Activated naive CD4-positive, alpha-beta T cell treated with anti-CD3 and anti-CD28 coated beads, Interleukin-2, amount 50 U/mL, for 16 hours (primary cell): ENCODE data around the gene PAM16.

ENCODE experiments used
- DNase-seq: peaks from one replicate; pipeline ENCODE4 v3.0.0-alpha.2; 2020

PAM16 gene

DNA sequence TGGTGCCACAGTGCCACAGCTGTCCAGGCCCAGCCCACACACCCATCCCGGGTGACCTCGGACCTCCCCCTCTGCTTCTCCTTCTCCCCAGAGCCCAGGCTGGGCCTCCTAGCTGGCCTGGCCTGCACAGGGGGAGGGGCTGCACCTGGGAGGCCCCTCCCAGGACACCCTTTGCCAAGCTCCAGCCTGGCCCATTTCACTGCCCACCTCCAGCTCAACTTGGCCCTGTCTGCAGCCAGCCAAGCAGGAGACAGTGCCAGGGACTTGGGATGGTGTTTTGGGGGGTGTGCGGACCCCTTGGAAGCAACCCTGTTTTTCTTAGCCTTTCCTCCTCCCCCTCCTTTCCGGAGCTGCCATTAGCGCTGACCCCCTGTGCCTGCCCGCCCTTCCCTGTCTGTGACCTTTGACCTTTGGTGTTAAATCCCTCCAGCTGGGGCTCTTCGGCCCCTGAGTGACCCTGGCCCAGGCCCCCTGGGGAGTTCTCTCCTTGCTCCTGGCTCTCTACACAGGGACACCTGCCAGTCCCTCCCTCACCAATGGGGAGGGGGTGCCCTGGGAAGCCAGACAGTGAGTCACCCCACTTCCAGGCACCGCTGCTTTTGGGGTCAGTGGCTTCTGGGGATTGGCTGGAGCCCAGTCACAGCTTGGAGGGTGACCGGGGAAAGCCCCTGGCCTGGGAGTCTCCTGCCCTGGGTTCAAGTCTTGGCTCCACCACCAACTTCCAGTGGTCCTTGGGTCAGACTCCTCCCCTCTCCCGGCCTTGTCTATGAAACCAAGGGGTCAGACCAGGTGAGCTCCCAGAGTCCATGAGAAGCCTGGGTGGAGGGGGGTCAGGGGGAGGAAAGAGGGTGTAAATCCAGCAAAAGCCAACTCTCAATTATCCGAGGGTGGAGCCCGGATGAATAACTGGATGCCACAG lies 33.3 kb downstream of the PAM16 start:
- DNase-seq = no peak

DNA sequence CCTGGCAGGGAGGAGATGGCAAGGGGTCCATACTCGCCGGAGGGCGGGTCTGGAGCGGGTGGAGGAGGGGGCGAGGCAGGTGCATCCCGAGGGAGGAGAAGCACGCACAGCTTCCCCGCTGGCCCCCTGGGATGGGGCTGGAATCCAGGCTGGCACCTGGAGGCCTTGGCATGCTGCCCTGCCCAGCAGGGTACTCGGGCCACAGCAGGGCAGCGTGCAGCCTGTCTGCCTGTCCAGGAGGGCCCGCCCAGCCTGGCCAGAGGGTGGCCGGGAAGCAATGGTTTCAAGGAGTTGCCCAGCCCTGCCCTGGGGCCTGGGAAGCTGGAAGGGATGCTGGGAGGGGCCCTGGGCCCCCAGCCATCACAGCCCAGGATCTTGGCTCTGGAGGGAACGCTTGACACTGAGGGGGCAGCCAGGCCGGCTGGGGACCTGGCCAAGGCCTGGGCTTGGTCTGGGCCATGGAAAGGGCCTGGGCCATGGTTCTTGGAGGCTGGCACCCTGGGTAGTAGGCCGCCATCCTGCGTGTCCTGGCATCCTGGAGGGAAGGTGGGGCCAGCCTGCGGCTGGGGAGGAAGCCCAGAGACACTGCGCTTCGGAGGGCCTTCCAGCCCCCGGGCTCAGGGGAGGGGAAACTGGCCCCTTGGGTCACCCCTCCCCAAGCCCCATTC lies 34.1 kb downstream of the PAM16 start:
- no peak for DNase-seq

GRCh38 chr16:4316108-4316863 lies 34.8 kb downstream of the PAM16 start:
- DNase-seq = no peak

DNA sequence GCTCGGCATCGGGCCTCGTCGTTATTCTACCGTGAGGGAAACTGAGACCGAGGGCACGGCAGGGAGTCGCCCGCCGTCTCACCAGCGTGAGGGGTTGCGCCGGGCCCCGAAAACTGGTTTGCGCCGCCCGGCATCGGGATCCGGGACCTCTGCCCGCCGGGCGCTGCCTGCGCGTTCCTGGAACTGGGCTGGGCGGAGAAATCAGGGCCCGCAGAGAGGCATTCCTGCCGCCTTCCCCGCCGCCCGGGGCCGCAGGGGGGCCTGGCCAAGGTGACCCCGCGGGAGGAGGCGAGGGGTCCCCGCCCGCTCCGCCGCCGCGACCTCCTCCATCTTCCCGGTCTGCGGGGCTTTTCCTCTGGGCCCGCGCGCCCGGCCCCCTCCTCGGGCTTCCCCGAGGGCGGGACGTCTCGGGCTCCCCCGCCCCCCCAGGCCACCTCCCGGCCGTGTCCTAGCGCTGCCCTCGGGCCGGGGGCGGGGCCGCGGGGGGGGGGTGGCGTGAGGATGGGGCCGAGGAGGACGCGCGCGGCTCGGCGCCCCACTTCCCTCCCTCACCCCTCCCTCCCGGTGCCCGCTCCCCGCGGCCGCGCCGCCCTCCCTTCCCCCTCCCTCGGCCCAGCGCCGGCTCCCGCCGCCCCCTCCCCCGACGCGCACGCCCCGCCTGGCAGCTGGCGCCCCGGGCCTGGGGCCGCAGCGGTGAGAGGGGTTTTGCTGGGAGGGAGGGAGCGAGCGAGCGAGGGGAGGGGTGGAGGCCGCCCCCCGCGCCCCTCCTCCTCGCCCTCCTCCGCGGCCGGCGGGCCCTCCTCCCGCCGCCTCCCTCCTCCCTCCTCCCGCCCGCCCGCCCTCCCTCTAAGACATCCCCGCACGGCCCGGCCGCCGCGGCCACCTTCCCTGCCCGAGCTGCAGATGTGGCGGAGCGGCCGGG lies 35.7 kb downstream of the PAM16 start, which contains the start of gene GLIS2:
TSS of gene GLIS2 (plus strand) at position 882 of the 922 bp plus-strand sequence. CDS start 16,214 bp downstream, outside the sequence.
- no peak for DNase-seq

DNA sequence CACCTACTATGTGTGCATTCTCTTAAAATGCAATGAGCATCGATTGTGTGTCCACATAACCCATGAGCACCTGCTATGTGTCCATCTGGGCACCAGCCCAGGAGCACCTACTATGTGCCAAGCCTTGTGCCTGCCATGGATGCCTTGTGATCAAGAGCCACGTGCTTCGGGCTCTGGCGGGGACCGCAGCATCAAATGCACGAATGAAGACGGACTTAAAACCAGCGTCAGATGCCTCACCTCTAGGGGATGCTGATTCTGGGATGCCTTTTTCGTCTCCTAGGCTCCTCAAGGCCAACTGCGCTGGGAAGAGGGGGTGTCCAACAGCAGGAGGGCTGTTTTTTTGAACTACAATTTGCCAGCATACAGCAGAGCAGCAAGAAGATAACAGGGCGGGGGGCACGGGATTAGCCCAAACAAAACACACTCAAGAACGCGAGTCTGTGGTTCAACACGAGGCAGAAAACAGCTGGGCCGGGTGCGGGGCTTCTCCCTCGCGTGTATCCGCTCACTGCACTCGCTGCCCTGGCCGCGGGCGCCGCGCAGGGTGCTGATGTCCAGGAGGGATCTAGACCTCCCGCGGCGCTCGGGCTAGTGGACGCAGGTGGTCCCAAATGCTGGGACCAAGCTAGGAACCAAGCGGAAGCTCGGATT lies 36.5 kb downstream of the PAM16 start:
- DNase-seq = peak; percentile 26

- DNase-seq = no peak
Observed at GRCh38 chr16:4313563-4314531, 37.3 kb downstream of the PAM16 start.

GRCh38 chr16:4309833-4310266 lies 41.3 kb downstream of the PAM16 start:
- DNase-seq = peak; percentile 65

GRCh38 chr16:4309102-4309832 lies 41.9 kb downstream of the PAM16 start:
- no peak for DNase-seq

DNA sequence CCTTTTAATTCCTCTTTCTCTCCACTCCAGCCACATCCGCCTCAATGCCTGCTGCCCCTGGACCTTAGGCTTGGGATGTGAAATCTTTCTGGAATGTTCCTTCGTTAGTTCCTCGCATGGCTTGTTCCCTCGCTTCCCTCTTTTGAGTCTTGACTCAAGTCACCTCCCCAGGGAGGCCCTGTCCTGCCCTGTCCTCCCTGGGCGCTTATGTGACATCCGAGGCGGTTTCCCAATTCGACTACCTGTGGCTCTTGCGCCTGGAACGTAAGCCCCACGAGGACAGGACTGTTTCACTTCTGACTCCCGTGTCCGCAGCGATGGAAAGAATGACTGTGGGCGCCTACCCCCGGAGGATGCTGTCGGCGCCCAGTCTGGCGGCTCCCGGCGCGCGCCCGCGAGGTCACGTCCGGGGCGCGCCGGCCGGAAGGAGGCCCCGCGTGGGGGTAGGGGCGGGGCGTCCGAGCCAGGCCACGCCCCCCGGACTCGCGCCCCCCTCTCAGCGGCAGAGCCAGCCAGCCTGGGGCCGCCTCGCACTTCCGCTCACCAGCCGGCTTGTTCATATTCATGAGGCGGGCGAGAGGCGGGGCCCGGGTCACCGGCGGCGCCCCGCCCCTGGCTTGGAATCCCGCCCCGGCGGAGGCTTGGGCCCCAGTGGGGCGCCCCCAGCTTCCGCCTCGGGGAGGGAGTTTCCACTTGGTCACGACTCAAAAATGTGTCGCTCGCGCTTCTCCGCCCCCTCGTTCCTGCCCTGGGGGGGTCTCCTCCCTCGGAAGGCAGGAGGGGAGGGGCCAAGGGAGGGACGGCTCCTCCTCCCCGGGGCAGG lies 43.7 kb downstream of the PAM16 start:
- DNase-seq = peak; percentile 97

DNA sequence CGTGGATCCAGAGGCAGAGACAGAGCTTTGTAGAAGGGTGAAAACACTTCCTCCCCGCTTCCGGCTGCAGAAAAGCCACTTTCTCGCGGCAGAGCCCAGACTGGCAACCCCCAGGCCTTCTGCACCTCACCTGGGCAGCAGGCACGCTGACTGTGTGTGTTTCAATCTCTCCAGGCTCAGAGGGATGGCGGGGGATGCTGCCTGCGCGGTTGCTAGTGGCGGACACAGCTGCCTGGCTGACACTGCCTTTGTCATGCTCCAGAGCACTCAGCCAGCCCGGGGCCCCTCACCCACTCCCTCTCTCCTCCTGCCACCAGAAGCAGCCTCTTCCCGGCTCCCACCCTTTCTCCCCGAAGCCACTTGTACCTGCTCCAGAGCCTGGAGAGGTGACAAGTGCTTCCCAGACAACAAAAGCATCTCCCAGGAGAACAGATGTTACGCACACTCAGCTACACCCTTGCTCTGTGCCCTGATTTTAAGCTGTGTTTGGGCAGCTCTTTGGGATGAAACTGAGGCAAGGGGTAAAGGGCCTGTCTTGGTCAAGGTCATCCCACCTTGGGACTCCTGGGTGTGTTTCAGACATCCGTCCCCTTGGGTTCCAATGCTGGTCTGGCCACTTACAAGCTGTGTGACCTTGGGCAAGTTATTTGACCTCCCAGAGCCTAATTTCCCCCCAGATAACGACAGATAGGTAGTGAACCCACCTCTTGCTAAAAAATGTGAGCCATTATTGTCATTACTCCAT lies 44.5 kb downstream of the PAM16 start:
- peak; percentile 29 for DNase-seq

GRCh38 chr16:4303973-4304372 lies 47.1 kb downstream of the PAM16 start:
- DNase-seq = no peak

DNA sequence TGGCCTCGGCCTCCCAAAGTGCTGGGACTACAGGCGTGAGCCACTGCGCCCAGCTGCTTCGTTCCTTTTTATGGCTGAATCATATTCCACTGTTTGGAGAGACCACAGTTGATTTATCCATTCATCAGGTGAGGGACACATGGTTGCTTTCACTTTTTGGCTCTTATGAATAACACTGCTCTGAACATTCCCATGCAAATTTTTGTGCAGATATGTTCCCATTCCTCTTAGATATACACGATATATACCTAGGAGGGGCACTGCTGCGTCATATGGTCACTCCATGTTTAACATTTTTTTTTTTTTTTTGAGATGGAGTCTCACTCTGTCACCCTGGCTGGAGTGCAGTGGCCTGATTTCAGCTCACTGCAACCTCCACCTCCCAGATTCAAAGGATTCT lies 49.2 kb downstream of the PAM16 start:
- DNase-seq = no peak

DNA sequence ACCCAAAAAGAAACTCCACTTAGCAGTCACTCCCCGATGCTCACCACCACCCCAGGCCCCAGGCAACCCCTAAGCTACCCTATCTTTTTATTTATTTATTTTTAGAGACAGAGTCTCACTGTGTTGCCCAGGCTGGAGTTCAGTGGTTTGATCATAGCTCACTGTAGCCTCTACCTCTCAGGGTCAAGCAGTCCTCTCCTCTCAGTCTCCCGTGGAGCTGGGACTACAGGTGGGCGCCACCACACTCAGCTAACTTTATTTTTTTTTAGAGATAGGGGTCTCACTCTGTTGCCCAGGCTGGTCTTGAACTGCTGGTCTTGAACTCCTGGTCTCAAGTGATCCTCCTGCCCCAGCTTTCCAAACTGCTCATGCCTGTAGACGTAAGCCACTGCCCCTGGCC lies 49.9 kb downstream of the PAM16 start:
- DNase-seq = no peak

- DNase-seq = no peak
Observed at GRCh38 chr16:4298761-4299522, 52.2 kb downstream of the PAM16 start.

GRCh38 chr16:4297480-4297879 lies 53.6 kb downstream of the PAM16 start:
- DNase-seq = no peak

GRCh38 chr16:4295581-4295980 lies 55.5 kb downstream of the PAM16 start:
- no peak for DNase-seq

DNA sequence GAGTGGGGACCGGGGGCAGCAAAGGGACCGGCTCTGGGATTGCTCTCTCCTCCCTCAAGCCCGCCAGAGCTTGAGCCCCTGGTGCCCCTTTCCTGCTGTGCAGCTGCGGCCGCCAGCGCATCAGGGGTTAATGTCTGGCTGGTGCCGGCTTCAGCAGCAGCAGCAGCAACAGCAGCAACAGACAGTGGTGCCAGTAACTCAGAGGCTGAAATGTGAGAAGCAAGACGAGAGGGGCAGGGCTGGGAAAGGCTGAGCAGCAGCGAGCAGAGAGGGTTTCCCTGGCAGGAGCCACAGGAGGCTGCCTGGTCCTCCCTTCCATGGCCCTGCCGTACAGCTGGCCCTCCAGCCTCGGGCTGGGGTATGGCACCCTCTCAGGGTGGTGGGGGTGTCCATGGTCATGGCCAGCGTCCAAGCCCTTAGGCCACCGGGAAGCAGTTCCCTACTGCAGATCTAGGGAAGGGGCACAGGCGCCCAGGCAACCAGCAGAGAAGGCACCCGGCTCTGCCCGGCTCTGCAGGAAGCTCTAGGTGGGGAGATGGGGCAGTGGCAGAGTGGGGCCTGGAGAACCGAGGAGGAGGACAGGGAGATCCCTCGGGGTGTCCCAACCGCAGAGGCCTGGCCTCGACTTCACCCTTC lies 57.2 kb downstream of the PAM16 start:
- DNase-seq = no peak
